Chondrocyte (in vitro differentiated cells): Measurements from ENCODE around the gene FAM168A. TPM values are rescaled to one million over a fixed set of nuclear protein-coding genes. Genes with fewer than 3 reads are reported as not detected.
A peak's percentile ranks its signal among the peaks of the same experiment; 100 is the strongest.
"Not testable (repeated sequence)": the region's sequence is repeated elsewhere in the genome, so short reads cannot be mapped to it uniquely, and the experiment has no call there.

Experiments
- DNase-seq: peaks from one replicate; pipeline ENCODE4 v3.0.0; 2021; ENCODE audit warnings: mixed read lengths, low spot score
- H3K27ac Mint-ChIP-seq: one replicate; pipeline ENCODE4 v1.8.0; 2021; ENCODE audit warnings: mild to moderate bottlenecking, moderate library complexity, mixed read lengths; ENCODE audit not compliant: unreplicated experiment
- H3K27me3 Mint-ChIP-seq: 2 replicates; pipeline ENCODE4 v1.8.0; 2021; ENCODE audit warnings: low read depth, mixed read lengths
- H3K36me3 Mint-ChIP-seq: 2 replicates; pipeline ENCODE4 v1.8.0; 2021; ENCODE audit warnings: low read depth, mixed read lengths
- H3K4me1 Mint-ChIP-seq: 2 replicates; pipeline ENCODE4 v1.8.0; 2021; ENCODE audit warnings: low read depth, mild to moderate bottlenecking, mixed read lengths
- H3K4me3 Mint-ChIP-seq: one replicate; pipeline ENCODE4 v1.8.0; 2021; ENCODE audit warnings: mild to moderate bottlenecking, moderate library complexity, mixed read lengths; ENCODE audit not compliant: unreplicated experiment
- H3K9me3 Mint-ChIP-seq: 2 replicates; pipeline ENCODE4 v1.8.0; 2021; ENCODE audit warnings: low read depth, mixed read lengths
- total RNA-seq: library from RNA; stranded (reverse); gene quantifications from 3 replicates; pipeline ENCODE4 v1.2.1, GENCODE V29; 2021
- TF ChIP-seq, protein P1 (sequence below): fragments of 200-600 bp; sonication (generic); IDR thresholded peaks from 2 replicates; pipeline ENCODE4 v1.5.0; 2021; ENCODE audit warnings: antibody characterized with exemption, mild to moderate bottlenecking, moderate library complexity

Gene FAM168A
- total RNA-seq, 1 donor from 2014 or later: 53.7 TPM

DNA sequence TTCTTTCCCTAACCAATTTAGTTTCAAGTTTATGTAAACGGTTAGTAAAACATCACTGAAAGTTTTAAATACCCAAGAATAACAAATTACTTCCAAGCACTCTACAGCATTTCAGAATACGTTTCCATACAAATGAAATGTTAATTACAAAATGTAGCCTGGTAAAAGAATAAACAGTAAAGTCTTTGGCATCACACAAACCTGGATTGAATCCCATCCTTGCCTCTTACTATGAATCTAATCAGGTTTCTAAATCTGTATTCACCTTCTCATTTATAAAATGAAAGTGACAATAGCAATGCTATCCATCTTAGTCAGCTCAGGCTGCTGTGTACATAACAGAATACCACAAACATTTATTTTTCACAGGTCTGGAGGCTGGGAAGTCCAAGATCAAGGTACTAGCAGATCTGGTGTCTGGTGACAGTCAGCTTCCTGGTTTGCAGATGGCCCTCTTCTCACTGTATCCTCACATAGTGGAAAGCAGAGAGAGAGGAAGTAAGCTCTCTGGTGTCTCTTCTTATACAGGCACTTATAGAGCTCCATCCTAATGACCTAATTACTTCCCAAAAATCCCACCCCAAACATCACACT is 19.2 kb downstream of the FAM168A start:
- Mint-ChIP-seq H3K27me3 (no peaks in the 10 kb centered on the region), H3K9me3 (no peaks in the 10 kb centered on the region), H3K4me3 (no peak overlapping the region), H3K27ac (no peak overlapping the region), H3K4me1 (peaks cover 19% of the 10 kb centered on the region), H3K36me3 (no peaks in the 10 kb centered on the region)
- no peak for DNase-seq
- TF ChIP-seq, protein P1, sequence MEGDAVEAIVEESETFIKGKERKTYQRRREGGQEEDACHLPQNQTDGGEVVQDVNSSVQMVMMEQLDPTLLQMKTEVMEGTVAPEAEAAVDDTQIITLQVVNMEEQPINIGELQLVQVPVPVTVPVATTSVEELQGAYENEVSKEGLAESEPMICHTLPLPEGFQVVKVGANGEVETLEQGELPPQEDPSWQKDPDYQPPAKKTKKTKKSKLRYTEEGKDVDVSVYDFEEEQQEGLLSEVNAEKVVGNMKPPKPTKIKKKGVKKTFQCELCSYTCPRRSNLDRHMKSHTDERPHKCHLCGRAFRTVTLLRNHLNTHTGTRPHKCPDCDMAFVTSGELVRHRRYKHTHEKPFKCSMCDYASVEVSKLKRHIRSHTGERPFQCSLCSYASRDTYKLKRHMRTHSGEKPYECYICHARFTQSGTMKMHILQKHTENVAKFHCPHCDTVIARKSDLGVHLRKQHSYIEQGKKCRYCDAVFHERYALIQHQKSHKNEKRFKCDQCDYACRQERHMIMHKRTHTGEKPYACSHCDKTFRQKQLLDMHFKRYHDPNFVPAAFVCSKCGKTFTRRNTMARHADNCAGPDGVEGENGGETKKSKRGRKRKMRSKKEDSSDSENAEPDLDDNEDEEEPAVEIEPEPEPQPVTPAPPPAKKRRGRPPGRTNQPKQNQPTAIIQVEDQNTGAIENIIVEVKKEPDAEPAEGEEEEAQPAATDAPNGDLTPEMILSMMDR: no peak

DNA sequence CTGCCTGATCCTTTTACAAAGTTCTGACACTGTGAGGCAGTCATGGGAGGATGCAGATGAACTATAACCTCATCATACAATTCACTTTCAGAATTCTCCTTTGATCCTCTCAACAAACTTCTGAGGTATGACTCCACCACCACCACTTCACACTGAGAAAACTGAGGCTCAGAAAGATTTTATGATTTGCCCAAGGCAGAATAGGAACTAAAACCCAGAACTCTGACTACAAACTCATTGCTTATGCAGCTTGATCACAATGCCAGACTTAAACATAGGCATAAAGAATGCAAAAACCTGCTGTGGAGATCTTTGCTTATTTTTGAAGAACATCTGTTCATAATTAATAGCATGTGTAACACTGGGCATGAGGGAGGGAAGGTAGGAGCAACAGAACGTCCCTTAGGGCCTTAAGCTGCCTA is 20.4 kb downstream of the FAM168A start:
- no peaks in the 10 kb centered on the region for H3K27me3 Mint-ChIP-seq
- no peak for DNase-seq
- H3K9me3 Mint-ChIP-seq: no peaks in the 10 kb centered on the region
- H3K4me1 Mint-ChIP-seq: peaks cover 19% of the 10 kb centered on the region
- H3K4me3 Mint-ChIP-seq: no peak overlapping the region
- no peak overlapping the region for H3K27ac Mint-ChIP-seq
- TF ChIP-seq, protein P1: peak; percentile 9
- H3K36me3 Mint-ChIP-seq: no peaks in the 10 kb centered on the region

DNA sequence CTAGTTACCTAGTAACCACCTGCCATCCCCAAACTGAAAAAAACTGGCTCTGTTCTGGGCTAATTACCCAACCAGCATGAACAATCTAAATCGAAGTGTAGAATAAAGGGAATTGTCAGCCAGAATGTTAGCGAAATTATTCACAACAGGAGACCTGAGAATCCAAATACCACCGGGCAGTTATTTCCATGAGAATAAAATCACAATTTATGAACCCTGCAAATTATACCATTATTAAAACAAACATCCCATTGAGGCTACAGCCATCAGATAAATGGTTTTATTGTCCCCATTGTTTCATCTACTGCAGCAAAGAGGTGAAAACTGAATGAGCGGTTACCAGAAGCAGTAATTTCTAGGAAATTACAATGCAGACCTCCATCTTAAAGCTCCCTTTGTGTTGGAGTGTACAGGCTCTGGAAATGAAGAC is 21.7 kb downstream of the FAM168A start:
- Mint-ChIP-seq H3K27ac (no peak overlapping the region), H3K36me3 (no peaks in the 10 kb centered on the region), H3K4me1 (peaks cover 19% of the 10 kb centered on the region), H3K9me3 (no peaks in the 10 kb centered on the region), H3K27me3 (no peaks in the 10 kb centered on the region), H3K4me3 (no peak overlapping the region)
- TF ChIP-seq, protein P1: no peak
- no peak for DNase-seq

DNA sequence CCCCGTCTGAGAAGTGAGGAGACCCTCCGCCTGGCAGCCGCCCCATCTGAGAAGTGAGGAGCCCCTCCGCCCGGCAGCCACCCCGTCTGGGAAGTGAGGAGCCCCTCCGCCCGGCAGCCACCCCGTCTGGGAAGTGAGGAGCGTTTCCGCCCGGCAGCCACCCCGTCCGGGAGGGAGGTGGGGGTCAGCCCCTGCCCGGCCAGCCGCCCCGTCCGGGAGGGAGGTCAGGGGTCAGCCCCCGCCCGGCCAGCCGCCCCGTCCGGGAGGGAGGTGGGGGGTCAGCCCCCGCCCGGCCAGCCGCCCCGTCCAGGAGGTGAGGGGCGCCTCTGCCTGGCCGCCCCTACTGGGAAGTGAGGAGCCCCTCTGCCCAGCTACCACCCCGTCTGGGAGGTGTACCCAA is 25.9 kb downstream of the FAM168A start:
- H3K4me1 Mint-ChIP-seq: peaks cover 13% of the 10 kb centered on the region
- not testable (repeated sequence) for H3K4me3 Mint-ChIP-seq, H3K36me3 Mint-ChIP-seq, H3K27ac Mint-ChIP-seq, H3K27me3 Mint-ChIP-seq, H3K9me3 Mint-ChIP-seq, DNase-seq

DNA sequence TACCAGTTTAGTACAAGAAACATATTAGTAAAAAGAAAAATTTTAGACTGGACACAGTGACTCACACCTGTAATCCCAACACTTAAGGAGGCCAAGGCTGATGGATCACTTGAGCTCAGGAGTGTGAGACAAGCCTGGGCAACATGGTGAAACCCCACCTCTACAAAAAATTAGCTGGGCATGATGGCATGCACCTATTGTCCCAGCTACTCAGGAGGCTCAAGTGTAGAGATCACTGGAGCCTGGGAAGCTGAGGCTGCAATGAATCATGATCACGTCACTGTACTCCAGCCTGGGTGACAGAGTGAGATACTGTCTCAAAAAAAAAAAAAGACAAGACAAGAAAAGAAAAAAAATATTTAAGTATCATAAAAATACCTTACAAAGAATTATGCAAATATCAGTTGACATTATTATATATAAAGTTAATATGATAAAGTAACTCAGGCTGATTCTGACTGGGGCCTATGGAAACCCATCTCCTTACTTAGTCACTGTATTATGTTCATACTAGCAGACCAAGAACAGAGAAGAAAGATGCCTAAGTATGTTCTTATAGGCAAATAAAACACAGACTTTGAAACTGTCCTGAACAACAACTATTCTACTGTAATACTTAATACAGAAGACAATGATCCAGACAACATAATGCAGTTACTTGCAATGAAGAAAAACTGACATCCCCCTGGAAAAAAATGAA is 27.3 kb downstream of the FAM168A start:
- peaks cover 16% of the 10 kb centered on the region for H3K4me1 Mint-ChIP-seq
- peaks cover 6% of the 10 kb centered on the region for H3K36me3 Mint-ChIP-seq
- no peaks in the 10 kb centered on the region for H3K27me3 Mint-ChIP-seq
- TF ChIP-seq, protein P1: no peak
- H3K27ac Mint-ChIP-seq: peak overlapping the region; percentile 12
- H3K9me3 Mint-ChIP-seq: no peaks in the 10 kb centered on the region
- DNase-seq: no peak
- no peak overlapping the region for H3K4me3 Mint-ChIP-seq
